Measurements from ENCODE around the gene CNFN. TPM values are rescaled to one million over a fixed set of nuclear protein-coding genes. Genes with fewer than 3 reads are reported as not detected.

The CNFN gene, protein sequence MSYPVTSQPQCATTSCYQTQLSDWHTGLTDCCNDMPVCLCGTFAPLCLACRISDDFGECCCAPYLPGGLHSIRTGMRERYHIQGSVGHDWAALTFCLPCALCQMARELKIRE
- total RNA-seq (2022; extraction: Qiagen RNA extraction) = 39.9 to 48.7 TPM (median 42.0 TPM) in 5 replicates

DNA sequence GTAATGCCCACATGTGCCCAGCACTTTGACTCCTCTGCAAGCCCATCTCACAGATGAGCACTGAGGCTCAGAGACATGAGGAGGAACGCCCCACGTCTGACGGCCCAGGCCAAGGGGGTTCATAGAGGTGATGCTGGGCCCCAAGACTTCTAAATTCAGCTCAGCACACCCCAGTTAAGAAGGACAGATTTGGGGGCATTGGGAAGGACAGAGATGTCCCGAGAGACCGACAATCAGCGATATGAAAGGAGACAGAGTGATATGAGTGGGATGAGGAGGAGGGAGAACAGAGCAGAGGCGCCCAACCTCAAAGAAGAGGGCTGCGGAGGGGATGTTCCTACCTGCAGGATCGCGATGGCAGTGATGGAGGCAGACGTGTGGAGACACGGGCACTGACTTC, at the start of gene CNFN:
CNFN (minus strand) TSS at position 399 of the 400 bp plus-strand sequence. CDS start 1,260 bp downstream, outside the sequence.

DNA sequence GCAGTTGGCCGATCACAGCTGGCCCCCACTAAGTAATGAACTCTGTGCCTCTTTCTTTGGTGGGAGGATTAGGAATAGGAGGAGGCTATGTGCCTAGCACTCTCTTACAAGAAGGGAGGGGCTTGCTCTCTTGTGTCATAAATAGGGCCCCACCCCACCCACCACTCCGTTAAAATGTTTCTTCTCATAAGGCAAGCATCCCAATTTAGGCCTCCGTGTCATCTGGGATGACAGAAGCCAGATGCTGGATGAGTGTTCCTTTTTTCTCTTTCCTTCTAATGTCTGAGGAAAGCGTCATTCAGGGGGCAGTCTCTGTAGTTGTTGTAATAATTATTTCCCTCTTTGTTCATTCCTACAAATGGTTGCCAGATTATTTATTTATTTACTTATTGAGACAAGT, 37.2 kb upstream of the CNFN start, which contains the start of gene LIPE:
LIPE (minus strand) TSS at position 76 of the 400 bp plus-strand sequence. CDS start 239 bp downstream, outside the sequence.

Other genes starting within 250 kb of the CNFN start
- gene DEDD2, start 172.6 kb downstream of the CNFN start, total RNA-seq (2022; extraction: Qiagen RNA extraction) = 43.9 to 67.3 TPM (median 59.2 TPM) in 5 replicates
- gene ZNF526, start 170.0 kb downstream of the CNFN start, total RNA-seq (2022; extraction: Qiagen RNA extraction) = 14.7 to 21.8 TPM (median 20.5 TPM) in 5 replicates
- 98.2 to 161 TPM (median 151 TPM) in 5 replicates for gene GSK3A, start 147.7 kb downstream of the CNFN start, total RNA-seq (2022; extraction: Qiagen RNA extraction)
- 93.6 to 136 TPM (median 133 TPM) in 5 replicates for gene ERF, start 135.2 kb downstream of the CNFN start, total RNA-seq (2022; extraction: Qiagen RNA extraction)
- 29.7 to 57.5 TPM (median 53.9 TPM) in 5 replicates for gene CIC, start 121.0 kb downstream of the CNFN start, total RNA-seq (2022; extraction: Qiagen RNA extraction)
- gene PRR19, start 88.2 kb downstream of the CNFN start, total RNA-seq (2022; extraction: Qiagen RNA extraction) = 3.4 to 4.5 TPM (median 3.6 TPM) in 5 replicates
- gene PAFAH1B3, start 87.7 kb downstream of the CNFN start, total RNA-seq (2022; extraction: Qiagen RNA extraction) = 117 to 151 TPM (median 136 TPM) in 5 replicates
- gene TMEM145, start 77.0 kb downstream of the CNFN start, total RNA-seq (2022; extraction: Qiagen RNA extraction) = 2.2 to 4.2 TPM (median 3.6 TPM) in 5 replicates
- gene MEGF8, start 64.7 kb downstream of the CNFN start, total RNA-seq (2022; extraction: Qiagen RNA extraction) = 19.7 to 32.1 TPM (median 27.4 TPM) in 5 replicates
- gene LIPE, start 37.1 kb upstream of the CNFN start, total RNA-seq (2022; extraction: Qiagen RNA extraction) = 1.4 to 2.1 TPM (median 1.6 TPM) in 5 replicates
- gene CXCL17, start 52.6 kb upstream of the CNFN start, total RNA-seq (2022; extraction: Qiagen RNA extraction) = 0.08 to 0.20 TPM (median 0.17 TPM) in 4 of 5 replicates, not detected in the other
- gene CEACAM1, start 138.2 kb upstream of the CNFN start, total RNA-seq (2022; extraction: Qiagen RNA extraction) = 1.1 to 2.7 TPM (median 2.2 TPM) in 5 replicates
- gene CEACAM8, start 204.6 kb upstream of the CNFN start, total RNA-seq (2022; extraction: Qiagen RNA extraction) = not detected in 5 replicates